ENCODE data around the gene TGFBR3L. TPM values are rescaled to one million over a fixed set of nuclear protein-coding genes. Genes with fewer than 3 reads are reported as not detected.
A peak's percentile ranks its signal among the peaks of the same experiment; 100 is the strongest.

Gene TGFBR3L
- total and polyA plus RNA-seq, 2 of the 8 experiments (the other 6 are each of a cell fraction or from before 2014, with no cell fraction given), result 3.1 to 3.7 TPM

DNA sequence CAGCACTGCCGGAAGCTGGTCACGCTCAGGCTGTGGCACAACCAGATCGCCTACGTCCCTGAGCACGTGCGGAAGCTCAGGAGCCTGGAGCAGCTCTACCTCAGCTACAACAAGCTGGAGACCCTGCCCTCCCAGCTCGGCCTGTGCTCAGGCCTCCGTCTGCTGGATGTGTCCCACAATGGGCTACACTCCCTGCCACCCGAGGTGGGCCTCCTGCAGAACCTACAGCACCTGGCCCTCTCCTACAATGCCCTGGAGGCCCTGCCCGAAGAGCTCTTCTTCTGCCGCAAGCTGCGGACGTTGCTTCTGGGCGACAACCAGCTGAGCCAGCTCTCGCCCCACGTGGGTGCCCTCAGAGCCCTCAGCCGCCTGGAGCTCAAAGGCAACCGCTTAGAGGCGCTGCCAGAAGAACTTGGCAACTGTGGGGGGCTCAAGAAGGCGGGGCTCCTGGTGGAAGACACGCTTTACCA lies 14.2 kb upstream of the TGFBR3L start:
- Histone ChIP-seq H3K9ac (replicated peaks in 1 of 4; ENCODE audit: extremely low read depth in 1 of 4, low read depth in 3 of 4, low read length in 3 of 4) (no peak overlapping the region), H3K4me3 (ENCODE audit: extremely low read depth in 1 of 4, insufficient read depth in 2 of 4, low read depth in 3 of 4, low read length in 4 of 4) (no peak overlapping the region), H2BK12ac (ENCODE audit: low read depth, low read length) (no peak overlapping the region), H3K4ac (replicated peaks; ENCODE audit: insufficient read length, low read depth, low read length) (no peak overlapping the region), H3K4me1 (replicated peaks in 1 of 4; ENCODE audit: control insufficient read depth in 3 of 4, insufficient read depth in 4 of 4, low read length in 3 of 4) (peaks cover 0 to 13% (median 7%) of the 10 kb centered on the region in 4 experiments; a peak in 5 of 7 replicates), H2BK120ac (replicated peaks; ENCODE audit: low read depth, low read length) (no peak overlapping the region), H3K79me1 (ENCODE audit: low read depth, low read length) (peaks cover 7% of the 10 kb centered on the region), H4K8ac (ENCODE audit: extremely low read depth, insufficient read depth, low read length) (peak overlapping the region; percentile 30; the same call in 1 of the 2 replicates), H3K23me2 (ENCODE audit: low read depth, low read length) (peaks cover 13% of the 10 kb centered on the region), H4K20me1 (replicated peaks in 1 of 2; ENCODE audit: control insufficient read depth in 1 of 2, insufficient read depth in 2 of 2, low read length in 2 of 2) (peaks cover 0 to 1% of the 10 kb centered on the region in 2 experiments), H3K4me2 (ENCODE audit: insufficient read depth in 1 of 2, low read depth in 2 of 2, low read length in 2 of 2) (no peak overlapping the region), H3K27me3 (replicated peaks in 1 of 4; ENCODE audit: control insufficient read depth in 3 of 4, extremely low read depth in 1 of 4, insufficient read depth in 3 of 4, low read length in 3 of 4) (no peaks in the 10 kb centered on the region), H3K56ac (replicated peaks; ENCODE audit: insufficient read length, low read depth, low read length) (no peak overlapping the region), H3K14ac (ENCODE audit: insufficient read length) (no peak overlapping the region), H3K79me2 (ENCODE audit: control insufficient read depth in 1 of 2, insufficient read depth in 2 of 2, low read length in 2 of 2) (peaks cover 0 to 12% of the 10 kb centered on the region in 2 experiments; a peak in 2 of 4 replicates), H3K36me3 (ENCODE audit: control insufficient read depth in 2 of 4, insufficient read depth in 4 of 4, low read length in 3 of 4) (no peaks in the 10 kb centered on the region; a peak in 1 of 8 replicates), H3K18ac (ENCODE audit: extremely low read depth, low read length) (no peak overlapping the region), H3K9me3 (ENCODE audit: insufficient read depth in 2 of 2, low read depth in 1 of 2, low read length in 1 of 2) (no peaks in the 10 kb centered on the region), H3K23ac (ENCODE audit: insufficient read length) (no peak overlapping the region), H2BK15ac (ENCODE audit: low read length) (no peak overlapping the region), H4K91ac (replicated peaks; ENCODE audit: insufficient read length, low read length) (no peak overlapping the region), H2AFZ (ENCODE audit: low read length) (no peak overlapping the region), H3K27ac (ENCODE audit: low read depth, low read length) (no peak overlapping the region), H4K5ac (ENCODE audit: insufficient read length, low read depth, low read length) (no peak overlapping the region), H2BK5ac (ENCODE audit: low read depth, low read length) (no peak overlapping the region), H2AK5ac (ENCODE audit: low read depth, low read length) (no peak overlapping the region), H2BK20ac (ENCODE audit: low read length) (no peak overlapping the region)
- POLR2A ChIA-PET (ENCODE audit: partially characterized antibody), result interaction anchor here (0.6 to 5.0 kb wide), 12 partner anchors 8 to 328 kb away, joined by 3 to 22 read pairs (median 8); partner anchors contain the start of genes LRRC8E, SNAPC2, TGFBR3L and TIMM44
- FAIRE-seq, result no peak
- CTCF ChIA-PET (ENCODE audit: partially characterized antibody), result interaction anchor here (0.6 to 4.9 kb wide), 22 partner anchors 8 to 60 kb away, joined by 3 to 21 read pairs (median 4); partner anchors contain the start of genes LRRC8E and TGFBR3L
- DNase-seq (ENCODE audit: low read depth in 1 of 2, low spot score in 2 of 2), result no peak
- WGBS, 2 experiments (ENCODE audit: extremely low coverage in 1 of 2, insufficient coverage in 1 of 2, insufficient read length in 1 of 2, insufficient replicate concordance in 2 of 2, low coverage in 1 of 2, low lambda C conversion rate in 2 of 2, missing lambda C conversion rate in 1 of 2), result 88% methylated on average over 21 of the region's 21 CpGs; no CpG with 5 or more reads in 1 of the 2 experiments
- TF ChIP-seq, protein P1, sequence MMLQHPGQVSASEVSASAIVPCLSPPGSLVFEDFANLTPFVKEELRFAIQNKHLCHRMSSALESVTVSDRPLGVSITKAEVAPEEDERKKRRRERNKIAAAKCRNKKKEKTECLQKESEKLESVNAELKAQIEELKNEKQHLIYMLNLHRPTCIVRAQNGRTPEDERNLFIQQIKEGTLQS (IDR thresholded peaks at IDR 0.05; ENCODE audit: insufficient read depth, low read depth, low read length), result no peak
- TF ChIP-seq YY1 (IDR thresholded peaks at IDR 0.05; ENCODE audit: low read depth, low read length) (no peak), CBX8 (IDR thresholded peaks at IDR 0.05; ENCODE audit: borderline replicate concordance, low read depth, low read length) (no peak), JUND (IDR thresholded peaks at IDR 0.05; ENCODE audit: low read length) (no peak), RXRA (IDR thresholded peaks at IDR 0.05; ENCODE audit: insufficient read depth, low read depth, low read length) (no peak), BCL11A (IDR thresholded peaks at IDR 0.05; ENCODE audit: low read depth in 2 of 2, low read length in 2 of 2) (no peak), RAD21 (IDR thresholded peaks at IDR 0.05 in 1 of 2, conservative IDR thresholded peaks at IDR 0.05 in 1 of 2; ENCODE audit: low read depth in 2 of 2, low read length in 2 of 2) (no peak), SIX5 (IDR thresholded peaks at IDR 0.05; ENCODE audit: low read depth, low read length) (no peak), TAF7 (optimal IDR thresholded peaks at IDR 0.05; ENCODE audit: borderline replicate concordance, low read depth, low read length) (no peak), ASH2L (IDR thresholded peaks at IDR 0.05; ENCODE audit: low read length) (no peak)
- TF ChIP-seq, protein P2, sequence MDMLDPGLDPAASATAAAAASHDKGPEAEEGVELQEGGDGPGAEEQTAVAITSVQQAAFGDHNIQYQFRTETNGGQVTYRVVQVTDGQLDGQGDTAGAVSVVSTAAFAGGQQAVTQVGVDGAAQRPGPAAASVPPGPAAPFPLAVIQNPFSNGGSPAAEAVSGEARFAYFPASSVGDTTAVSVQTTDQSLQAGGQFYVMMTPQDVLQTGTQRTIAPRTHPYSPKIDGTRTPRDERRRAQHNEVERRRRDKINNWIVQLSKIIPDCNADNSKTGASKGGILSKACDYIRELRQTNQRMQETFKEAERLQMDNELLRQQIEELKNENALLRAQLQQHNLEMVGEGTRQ (IDR thresholded peaks at IDR 0.05; ENCODE audit: low read length), result no peak

Data from H1 (cell line).